IMR-90 (cell line): Measurements from ENCODE around the gene TXNRD1. TPM values are rescaled to one million over a fixed set of nuclear protein-coding genes. Genes with fewer than 3 reads are reported as not detected.

ENCODE experiments used
- ATAC-seq: fragments of 200-7000 bp; cut with Tn5 transposase; 2 replicates; pipeline ENCODE4 v1.9.1; 2020; ENCODE audit warnings: low read depth, mild to moderate bottlenecking, moderate library complexity
- BruUV-seq: library from RNA; stranded (reverse); fragments of 400-500 nt; replicated peaks from 2 replicates; lab custom pipeline; 2021; lab: Mats Ljungman, UMichigan
- CTCF ChIA-PET: fragments of 300-600 bp; formaldehyde crosslinking; extraction: SDS; loops from one replicate; lab custom pipeline; 2021; ENCODE audit warnings: antibody characterized with exemption; lab: Yijun Ruan, JAX
- POLR2A ChIA-PET: fragments of 300-600 bp; sonication (Branson Sonifier 250); formaldehyde crosslinking; loops from one replicate; lab custom pipeline; 2022; ENCODE audit warnings: antibody characterized with exemption; ENCODE audit not compliant: unreplicated experiment; lab: Charles Lee
- DNase-seq: peaks from one replicate; pipeline ENCODE4 v3.0.0; 2013
- H2AFZ ChIP-seq: replicated peaks from 2 replicates; pipeline ENCODE3; 2013; ENCODE audit warnings: low read length, mild to moderate bottlenecking; ENCODE audit not compliant: poor library complexity
- H2AK5ac ChIP-seq: 2 replicates; pipeline ENCODE4 v1.6.1; 2013; ENCODE audit warnings: low read depth, low read length, inconsistent platforms
- H2AK9ac ChIP-seq: replicated peaks from 2 replicates; pipeline ENCODE3; 2013; ENCODE audit warnings: mild to moderate bottlenecking, low read depth, low read length, moderate library complexity; ENCODE audit not compliant: poor library complexity
- H2BK120ac ChIP-seq: 2 replicates; pipeline ENCODE4 v1.6.1; 2013; ENCODE audit warnings: low read depth, low read length, inconsistent platforms
- H2BK15ac ChIP-seq: 3 replicates; pipeline ENCODE4 v1.6.1; 2013; ENCODE audit warnings: low read depth, low read length, inconsistent platforms
- H2BK20ac ChIP-seq: 2 replicates; pipeline ENCODE4 v1.6.1; 2013; ENCODE audit warnings: low read depth, mild to moderate bottlenecking, inconsistent platforms, low read length, moderate library complexity
- H2BK5ac ChIP-seq: 2 replicates; pipeline ENCODE4 v1.6.1; 2013; ENCODE audit warnings: mild to moderate bottlenecking, low read depth, low read length, inconsistent platforms; ENCODE audit not compliant: poor library complexity, severe bottlenecking
- H3K14ac ChIP-seq: replicated peaks from 2 replicates; pipeline ENCODE4 v1.6.1; 2013; ENCODE audit warnings: low read depth, low read length, inconsistent platforms
- H3K18ac ChIP-seq: 2 replicates; pipeline ENCODE4 v1.6.1; 2013; ENCODE audit warnings: low read depth, low read length, control low read depth
- H3K23ac ChIP-seq: 2 replicates; pipeline ENCODE4 v1.6.1; 2013; ENCODE audit warnings: low read depth, low read length, inconsistent platforms
- H3K27ac ChIP-seq: 2 replicates; pipeline ENCODE4 v1.5.1; 2013; ENCODE audit warnings: mild to moderate bottlenecking, control low read depth, low read length; ENCODE audit not compliant: insufficient read depth
- H3K27me3 ChIP-seq: 2 replicates; pipeline ENCODE4 v1.6.1; 2013; ENCODE audit warnings: low read length; ENCODE audit not compliant: control insufficient read depth, insufficient read depth
- H3K36me3 ChIP-seq: 2 replicates; pipeline ENCODE4 v1.6.1; 2013; ENCODE audit warnings: low read length, mixed read lengths; ENCODE audit not compliant: control insufficient read depth, insufficient read depth
- H3K4ac ChIP-seq: 2 replicates; pipeline ENCODE4 v1.6.1; 2013; ENCODE audit warnings: low read depth, low read length, inconsistent platforms
- H3K4me1 ChIP-seq: 2 replicates; pipeline ENCODE4 v1.6.1; 2013; ENCODE audit warnings: low read length, mixed read lengths; ENCODE audit not compliant: control insufficient read depth, insufficient read depth
- H3K4me2 ChIP-seq: 2 replicates; pipeline ENCODE4 v1.6.1; 2013; ENCODE audit warnings: low read depth, mild to moderate bottlenecking, control low read depth, low read length, moderate library complexity
- H3K4me3 ChIP-seq: 2 replicates; pipeline ENCODE4 v1.5.1; 2013; ENCODE audit warnings: low read depth, mild to moderate bottlenecking, control low read depth, low read length, moderate library complexity; ENCODE audit not compliant: insufficient read depth
- H3K56ac ChIP-seq: 2 replicates; pipeline ENCODE4 v1.6.1; 2013; ENCODE audit warnings: low read length, inconsistent platforms; ENCODE audit not compliant: insufficient read depth; ENCODE audit errors: extremely low read depth
- H3K79me1 ChIP-seq, 2 experiments: 2 replicates each; pipeline ENCODE4 v1.6.1; 2013; ENCODE audit warnings: low read length in 2 of 2, inconsistent platforms in 1 of 2, low read depth in 1 of 2
- H3K9ac ChIP-seq: 2 replicates; pipeline ENCODE4 v1.6.1; 2013; ENCODE audit warnings: low read depth, low read length, control low read depth
- H3K9me1 ChIP-seq: 2 replicates; pipeline ENCODE4 v1.6.1; 2013; ENCODE audit warnings: low read length, inconsistent platforms; ENCODE audit not compliant: insufficient read depth
- H3K9me3 ChIP-seq: 2 replicates; pipeline ENCODE4 v1.6.1; 2013; ENCODE audit warnings: low read length; ENCODE audit not compliant: control insufficient read depth, insufficient read depth
- H4K20me1 ChIP-seq: 2 replicates; pipeline ENCODE4 v1.6.1; 2013; ENCODE audit warnings: low read length, inconsistent platforms; ENCODE audit not compliant: insufficient read depth
- H4K5ac ChIP-seq: 2 replicates; pipeline ENCODE4 v1.6.1; 2013; ENCODE audit warnings: mild to moderate bottlenecking, low read depth, low read length, control low read depth
- H4K8ac ChIP-seq, 2 experiments: 2 replicates each; pipeline ENCODE4 v1.6.1; 2013; ENCODE audit warnings: low read depth in 2 of 2, low read length in 2 of 2, control low read depth in 1 of 2, inconsistent platforms in 1 of 2
- H4K91ac ChIP-seq: 2 replicates; pipeline ENCODE4 v1.6.1; 2013; ENCODE audit warnings: low read depth, low read length, inconsistent platforms; ENCODE audit not compliant: insufficient read depth
- CHD1 ChIP-seq: IDR thresholded peaks from 2 replicates; pipeline ENCODE4 v1.6.1; 2012; ENCODE audit warnings: low read depth, low read length, improper control_type of control experiment
- NFE2L2 ChIP-seq: fragments of 150-350 bp; IDR thresholded peaks from 2 replicates; pipeline ENCODE4 v1.6.1; 2016; ENCODE audit warnings: low read depth, mild to moderate bottlenecking, low read length
- RCOR1 ChIP-seq: IDR thresholded peaks from 2 replicates; pipeline ENCODE4 v1.6.1; 2012; ENCODE audit warnings: mild to moderate bottlenecking, low read length, improper control_type of control experiment; ENCODE audit not compliant: insufficient replicate concordance
- WGBS, 2 experiments: methylation state at CpG; one replicate each; pipeline versions ENCODE4 v1.1.5 to v1.1.7; 2013; ENCODE audit warnings: missing lambda C conversion rate in 2 of 2; ENCODE audit not compliant: insufficient read length in 1 of 2; ENCODE audit errors: extremely low coverage in 2 of 2; 5-methylcytosine and 5-hydroxymethylcytosine counted together
- dilution Hi-C: fragments of 300-500 bp; cut with HindIII; formaldehyde crosslinking; loops from one replicate; pipeline ENCODE4 v1.14.3; 2018; ENCODE audit warnings: low sequenced_read_pairs; ENCODE audit not compliant: unreplicated experiment
- in situ Hi-C: fragments of 300-500 bp; cut with MboI; formaldehyde crosslinking; loops from 3 replicates; pipeline ENCODE4 v1.14.3; 2019; ENCODE audit warnings: low sequenced_read_pairs, inconsistent platforms, mixed read lengths
- intact Hi-C: fragments of 100-400 bp; cut with micrococcal nuclease; formaldehyde crosslinking; loops from 2 replicates; pipeline ENCODE4 v1.10.0; 2022
- polyA plus RNA-seq, 3 experiments: library from polyadenylated mRNA; depleted of rRNA; stranded (reverse); fragments of >200 nt; gene quantifications; 2 replicates each; pipeline ENCODE4 v1.2.3, GENCODE V29; 2012; ENCODE audit warnings: low replicate concordance in 1 of 3
- total RNA-seq: library from RNA; depleted of rRNA; stranded (reverse); fragments of >200 nt; gene quantifications from 2 replicates; pipeline ENCODE4 v1.2.3, GENCODE V29; 2012
- TF ChIP-seq, protein P1 (sequence below): conservative IDR thresholded peaks from 2 replicates; pipeline ENCODE4 v1.5.1; 2012; ENCODE audit warnings: mild to moderate bottlenecking, low read depth, low read length, improper control_type of control experiment
- TF ChIP-seq, protein P2 (sequence below): fragments of 150-350 bp; IDR thresholded peaks from 2 replicates; pipeline ENCODE4 v1.6.1; 2017; ENCODE audit warnings: mild to moderate bottlenecking, antibody characterized with exemption, low read length, low read depth

Gene TXNRD1
- total and polyA plus RNA-seq, 2 of the 4 experiments (the other 2 are of a cell fraction), result 379 to 582 TPM

DNA sequence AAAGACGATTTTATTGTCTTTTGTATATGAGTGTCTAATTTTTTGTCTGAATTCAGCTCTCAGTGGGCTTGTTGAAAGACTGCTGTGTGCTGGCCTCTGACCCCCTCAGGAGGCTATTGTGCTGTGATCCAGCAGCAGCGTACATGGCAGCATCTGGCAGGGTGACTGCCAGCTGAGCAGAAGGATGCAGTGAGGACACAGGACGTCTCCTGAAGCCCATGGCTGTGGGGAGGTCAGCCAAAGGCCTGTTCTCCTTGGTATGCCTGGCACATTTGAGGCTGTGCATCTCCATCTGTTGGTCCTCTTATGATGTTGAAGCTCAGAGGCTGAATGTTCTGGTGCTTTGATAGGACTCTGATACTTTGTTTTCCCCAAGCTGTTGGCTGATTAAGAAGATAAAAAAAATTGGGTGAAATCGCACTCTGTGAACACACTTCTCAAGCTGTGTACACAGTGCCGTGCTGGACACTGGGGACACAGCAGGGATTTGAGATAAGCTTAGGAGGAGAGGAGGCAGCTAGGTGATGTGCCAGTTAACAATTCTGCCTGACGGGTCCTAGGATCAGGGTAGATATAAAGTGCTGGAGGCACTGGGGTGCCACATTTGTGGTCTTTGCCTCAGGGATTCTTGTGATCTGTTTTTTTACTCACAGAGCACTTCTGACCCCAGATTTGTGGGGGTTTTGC lies 125.5 kb downstream of the TXNRD1 start:
- POLR2A ChIA-PET, result no interaction called here

More for the DNA sequence above, 125.5 kb downstream of the TXNRD1 start:
- no peak for ATAC-seq
- Histone ChIP-seq H2BK15ac (no peak overlapping the region), H2AFZ (no peak overlapping the region), H2BK5ac (peak overlapping the region; percentile 51), H3K4me1 (peaks cover 7% of the 10 kb centered on the region; the same call in 1 of the 2 replicates), H3K36me3 (peaks cover 65% of the 10 kb centered on the region), H3K27ac (peak overlapping the region; percentile 2; the same call in 1 of the 2 replicates), H3K4me2 (no peak overlapping the region), H4K8ac (no peak overlapping the region), H3K9me3 (no peaks in the 10 kb centered on the region), H4K5ac (no peak overlapping the region), H3K23ac (no peak overlapping the region; the same call in 1 of the 2 replicates), H3K9me1 (peaks cover 11% of the 10 kb centered on the region), H3K14ac (no peak overlapping the region), H3K4ac (no peak overlapping the region), H2BK120ac (no peak overlapping the region), H3K56ac (no peak overlapping the region), H3K9ac (no peak overlapping the region), H4K20me1 (peaks cover 83% of the 10 kb centered on the region), H2BK20ac (no peak overlapping the region), H3K4me3 (no peak overlapping the region), H3K79me1 (peaks cover 45 to 70% of the 10 kb centered on the region in 2 experiments), H4K91ac (no peak overlapping the region), H2AK9ac (peak overlapping the region; percentile 33), H3K27me3 (no peaks in the 10 kb centered on the region), H3K18ac (no peak overlapping the region), H2AK5ac (no peak overlapping the region)
- TF ChIP-seq, protein P1, sequence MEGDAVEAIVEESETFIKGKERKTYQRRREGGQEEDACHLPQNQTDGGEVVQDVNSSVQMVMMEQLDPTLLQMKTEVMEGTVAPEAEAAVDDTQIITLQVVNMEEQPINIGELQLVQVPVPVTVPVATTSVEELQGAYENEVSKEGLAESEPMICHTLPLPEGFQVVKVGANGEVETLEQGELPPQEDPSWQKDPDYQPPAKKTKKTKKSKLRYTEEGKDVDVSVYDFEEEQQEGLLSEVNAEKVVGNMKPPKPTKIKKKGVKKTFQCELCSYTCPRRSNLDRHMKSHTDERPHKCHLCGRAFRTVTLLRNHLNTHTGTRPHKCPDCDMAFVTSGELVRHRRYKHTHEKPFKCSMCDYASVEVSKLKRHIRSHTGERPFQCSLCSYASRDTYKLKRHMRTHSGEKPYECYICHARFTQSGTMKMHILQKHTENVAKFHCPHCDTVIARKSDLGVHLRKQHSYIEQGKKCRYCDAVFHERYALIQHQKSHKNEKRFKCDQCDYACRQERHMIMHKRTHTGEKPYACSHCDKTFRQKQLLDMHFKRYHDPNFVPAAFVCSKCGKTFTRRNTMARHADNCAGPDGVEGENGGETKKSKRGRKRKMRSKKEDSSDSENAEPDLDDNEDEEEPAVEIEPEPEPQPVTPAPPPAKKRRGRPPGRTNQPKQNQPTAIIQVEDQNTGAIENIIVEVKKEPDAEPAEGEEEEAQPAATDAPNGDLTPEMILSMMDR, result no peak
- TF ChIP-seq, protein P2, sequence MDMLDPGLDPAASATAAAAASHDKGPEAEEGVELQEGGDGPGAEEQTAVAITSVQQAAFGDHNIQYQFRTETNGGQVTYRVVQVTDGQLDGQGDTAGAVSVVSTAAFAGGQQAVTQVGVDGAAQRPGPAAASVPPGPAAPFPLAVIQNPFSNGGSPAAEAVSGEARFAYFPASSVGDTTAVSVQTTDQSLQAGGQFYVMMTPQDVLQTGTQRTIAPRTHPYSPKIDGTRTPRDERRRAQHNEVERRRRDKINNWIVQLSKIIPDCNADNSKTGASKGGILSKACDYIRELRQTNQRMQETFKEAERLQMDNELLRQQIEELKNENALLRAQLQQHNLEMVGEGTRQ, result no peak
- TF ChIP-seq RCOR1 (no peak), CHD1 (no peak), NFE2L2 (no peak)
- dilution Hi-C loops (no loop called here), in situ Hi-C loops (no loop called here), intact Hi-C loops (no loop called here)
- no TSS peak for BruUV-seq
- no peak for DNase-seq
- CTCF ChIA-PET, result no interaction called here
- no CpG with 5 or more reads among the region's 6 CpGs for WGBS, 2 experiments
